NCI-H774 (cell line): ENCODE measurements around the gene ATXN1.
"Not testable (repeated sequence)": the region's sequence is repeated elsewhere in the genome, so short reads cannot be mapped to it uniquely, and the experiment has no call there.

Source experiments
- DNase-seq: peaks from one replicate; lab custom pipeline; 2025; lab: John Stamatoyannopoulos, UW

The ATXN1 gene

GRCh38 chr6:16718356-16718755, 42.9 kb downstream of the ATXN1 start:
- no peak for DNase-seq

- DNase-seq = no peak
Measured at GRCh38 chr6:16717275-16717942, 43.9 kb downstream of the ATXN1 start.

- DNase-seq = no peak
Measured at GRCh38 chr6:16716321-16716858, 44.9 kb downstream of the ATXN1 start.

GRCh38 chr6:16713597-16713996, 47.7 kb downstream of the ATXN1 start:
- no peak for DNase-seq

- no peak for DNase-seq
Measured at GRCh38 chr6:16712931-16713484, 48.3 kb downstream of the ATXN1 start.

GRCh38 chr6:16712255-16712930, 48.9 kb downstream of the ATXN1 start:
- no peak for DNase-seq

GRCh38 chr6:16711546-16712254, 49.6 kb downstream of the ATXN1 start:
- no peak for DNase-seq

- no peak for DNase-seq
Measured at GRCh38 chr6:16706911-16707783, 54.1 kb downstream of the ATXN1 start.

GRCh38 chr6:16706491-16706890, 54.8 kb downstream of the ATXN1 start:
- DNase-seq = not testable (repeated sequence)

- no peak for DNase-seq
Measured at GRCh38 chr6:16706029-16706428, 55.2 kb downstream of the ATXN1 start.

GRCh38 chr6:16705081-16705993, 55.9 kb downstream of the ATXN1 start:
- no peak for DNase-seq

GRCh38 chr6:16704401-16705045, 56.7 kb downstream of the ATXN1 start:
- no peak for DNase-seq

GRCh38 chr6:16702627-16703378, 58.5 kb downstream of the ATXN1 start:
- DNase-seq = not testable (repeated sequence)

- DNase-seq = no peak
Measured at GRCh38 chr6:16700916-16701234, 60.4 kb downstream of the ATXN1 start.

GRCh38 chr6:16700202-16700915, 60.9 kb downstream of the ATXN1 start:
- no peak for DNase-seq

- no peak for DNase-seq
Measured at GRCh38 chr6:16698997-16699868, 62.0 kb downstream of the ATXN1 start.

GRCh38 chr6:16698162-16698533, 63.1 kb downstream of the ATXN1 start:
- DNase-seq = no peak
